Liver (tissue), 9 donors: Measurements from ENCODE around the gene RSPH4A. TPM values are rescaled to one million over a fixed set of nuclear protein-coding genes. Genes with fewer than 3 reads are reported as not detected.

Experiments
- DNase-seq: peaks from one replicate; pipeline ENCODE4 v3.0.0-alpha.2; 2017; ENCODE audit warnings: low spot score
- H3K27ac ChIP-seq, 2 donors: one replicate each; pipeline ENCODE4 v1.7.0; 2013; ENCODE audit warnings: inconsistent platforms in 2 of 2, low read length in 2 of 2, control low read depth in 1 of 2, low read depth in 1 of 2, mild to moderate bottlenecking in 1 of 2
- H3K27me3 ChIP-seq, 4 donors: one replicate each; pipeline versions ENCODE4 v1.6.1 to v1.7.0; 2013; ENCODE audit warnings: low read length in 3 of 4, inconsistent platforms in 1 of 4, mild to moderate bottlenecking in 1 of 4, moderate library complexity in 1 of 4; ENCODE audit not compliant: control insufficient read depth in 4 of 4, insufficient read depth in 4 of 4
- H3K36me3 ChIP-seq, 4 donors: one replicate each; pipeline versions ENCODE4 v1.6.1 to v1.7.0; 2013; ENCODE audit warnings: low read length in 3 of 4, mild to moderate bottlenecking in 3 of 4, low read depth in 1 of 4, moderate library complexity in 1 of 4; ENCODE audit not compliant: control insufficient read depth in 4 of 4, insufficient read depth in 3 of 4
- H3K4me1 ChIP-seq, 4 donors: one replicate each; pipeline versions ENCODE4 v1.6.1 to v1.7.0; 2013; ENCODE audit warnings: low read length in 3 of 4, mild to moderate bottlenecking in 3 of 4, moderate library complexity in 1 of 4; ENCODE audit not compliant: control insufficient read depth in 4 of 4, insufficient read depth in 4 of 4
- H3K4me3 ChIP-seq, 3 donors: one replicate each; pipeline versions ENCODE4 v1.6.1 to v1.7.0; 2013; ENCODE audit warnings: low read length in 3 of 3, control low read depth in 1 of 3, low read depth in 1 of 3, mild to moderate bottlenecking in 1 of 3
- H3K9ac ChIP-seq, 2 donors: one replicate each; pipeline ENCODE4 v1.7.0; 2013; ENCODE audit warnings: low read length in 2 of 2, mild to moderate bottlenecking in 2 of 2, moderate library complexity in 2 of 2, control low read depth in 1 of 2, low read depth in 1 of 2
- H3K9me3 ChIP-seq, 4 donors: one replicate each; pipeline versions ENCODE4 v1.6.1 to v1.7.0; 2013; ENCODE audit warnings: low read length in 3 of 4; ENCODE audit not compliant: control insufficient read depth in 4 of 4
- EGR1 ChIP-seq, 2 donors: IDR thresholded peaks; 2 replicates each; pipeline ENCODE4 v1.6.1; 2016 to 2018; ENCODE audit warnings: antibody characterized with exemption in 2 of 2, low read depth in 2 of 2
- FOXA1 ChIP-seq: IDR thresholded peaks from 2 replicates; pipeline ENCODE4 v1.6.1; 2016; ENCODE audit warnings: antibody characterized with exemption
- FOXA2 ChIP-seq: IDR thresholded peaks from 2 replicates; pipeline ENCODE4 v1.6.1; 2016; ENCODE audit warnings: antibody characterized with exemption
- HNF4G ChIP-seq: IDR thresholded peaks from 2 replicates; pipeline ENCODE4 v1.6.1; 2016; ENCODE audit warnings: antibody characterized with exemption
- JUND ChIP-seq, 2 donors: IDR thresholded peaks; 2 replicates each; pipeline ENCODE4 v1.6.1; 2016; ENCODE audit warnings: antibody characterized with exemption in 2 of 2
- MAX ChIP-seq: IDR thresholded peaks from 2 replicates; pipeline ENCODE4 v1.6.1; 2016; ENCODE audit warnings: antibody characterized with exemption
- NR2F2 ChIP-seq: IDR thresholded peaks from 2 replicates; pipeline ENCODE4 v1.6.1; 2016; ENCODE audit warnings: antibody characterized with exemption
- RAD21 ChIP-seq, 2 donors: IDR thresholded peaks; 2 replicates each; pipeline ENCODE4 v1.6.1; 2016; ENCODE audit warnings: antibody characterized with exemption in 2 of 2, mild to moderate bottlenecking in 2 of 2
- SP1 ChIP-seq: IDR thresholded peaks from 2 replicates; pipeline ENCODE4 v1.6.1; 2018; ENCODE audit warnings: antibody characterized with exemption, mild to moderate bottlenecking
- YY1 ChIP-seq: IDR thresholded peaks from 2 replicates; pipeline ENCODE4 v1.6.1; 2016; ENCODE audit warnings: antibody characterized with exemption, mild to moderate bottlenecking
- ZBTB33 ChIP-seq: IDR thresholded peaks from 2 replicates; pipeline ENCODE4 v1.6.1; 2016; ENCODE audit warnings: antibody characterized with exemption
- WGBS: extraction: QIAGEN DNeasy Blood & Tissue Kit; methylation state at CpG from one replicate; pipeline ENCODE4 v1.1.7; 2013; 5-methylcytosine and 5-hydroxymethylcytosine counted together
- polyA plus RNA-seq, 2 donors: library from polyadenylated mRNA; stranded (reverse) in 1 of 2; unstranded in 1 of 2; fragments of 200-250 nt in 1 of 2; fragments of >200 nt in 1 of 2; fragmentation: Nextera tagmentation in 1 of 2; extraction: Ambion mirVana in 1 of 2; gene quantifications; one replicate each; pipeline versions ENCODE4 v1.2.1 to v1.2.3, GENCODE V29; 2013 to 2015
- total RNA-seq, 2 donors: library from RNA; depleted of rRNA; stranded (reverse); fragments of >200 nt; gene quantifications; one replicate each; pipeline ENCODE4 v1.2.3, GENCODE V29; 2014
- donor health status: healthy.
- donor health status: healthy.
- donor health status: healthy.
- donor health status: healthy.
- donor health status: healthy.

Gene RSPH4A
- total RNA-seq (under 1 TPM in 1 of 2 donors, not detected in 1; 0.50 TPM), polyA plus RNA-seq (under 1 TPM; 0.06 to 0.10 TPM)

- WGBS, result 4% methylated on average over 29 of the region's 29 CpGs
- peaks cover 0 to 7% (median 0%) of the 10 kb centered on the region in 4 donors for H3K27me3 ChIP-seq
- DNase-seq, result peak; percentile 67
- no peak within 1 kb of the TSS for H3K27ac ChIP-seq
- no peaks in the 10 kb centered on the region for H3K36me3 ChIP-seq
- peak in 1 of 2 donors; percentile 27 for TF ChIP-seq RAD21 (IDR thresholded peaks at IDR 0.05)
- TF ChIP-seq FOXA2, result no peak
- peak; percentile 33 for TF ChIP-seq SP1
- no peaks in the 10 kb centered on the region for H3K9me3 ChIP-seq
- peaks cover 0 to 12% (median 9%) of the 10 kb centered on the region in 4 donors for H3K4me1 ChIP-seq
- peak within 1 kb of the TSS in 1 of 2 donors; percentile 47 for H3K9ac ChIP-seq
- peak within 1 kb of the TSS in 2 of 3 donors; percentile 1 to 31 for H3K4me3 ChIP-seq
Measured at GRCh38 chr6:116615937-116616736, at the start of gene RSPH4A. Gene RSPH4A (plus strand): TSS chr6:116616479. CDS start chr6:116616624, 145 bp downstream.

- no peak overlapping the region for H3K4me3 ChIP-seq
- no peak overlapping the region for H3K9ac ChIP-seq
- H3K27ac ChIP-seq, result no peak overlapping the region
- no peak for DNase-seq
- peaks cover 0 to 19% (median 14%) of the 10 kb centered on the region in 4 donors for H3K4me1 ChIP-seq
- H3K9me3 ChIP-seq, result no peaks in the 10 kb centered on the region
- TF ChIP-seq NR2F2, result no peak
- no peak for TF ChIP-seq HNF4G
- TF ChIP-seq FOXA1, result no peak
- TF ChIP-seq SP1, result no peak
- TF ChIP-seq ZBTB33, result no peak
- no peak for TF ChIP-seq MAX
- TF ChIP-seq YY1, result no peak
- no peak for TF ChIP-seq JUND (IDR thresholded peaks at IDR 0.05)
- peaks cover 0 to 3% (median 0%) of the 10 kb centered on the region in 4 donors for H3K27me3 ChIP-seq
- no peaks in the 10 kb centered on the region for H3K36me3 ChIP-seq
Measured at GRCh38 chr6:116568111-116568510, 48.2 kb upstream of the RSPH4A start.

GRCh38 chr6:116568821-116569755 is 47.2 kb upstream of the RSPH4A start:
- no peak for TF ChIP-seq JUND (IDR thresholded peaks at IDR 0.05)
- no peak for TF ChIP-seq EGR1 (IDR thresholded peaks at IDR 0.05; ENCODE audit: low read depth in 2 of 2)
- 76% methylated on average over 7 of the region's 7 CpGs for WGBS
- Histone ChIP-seq H3K4me3 (no peak overlapping the region), H3K9me3 (no peaks in the 10 kb centered on the region), H3K9ac (no peak overlapping the region), H3K4me1 (peaks cover 0 to 19% (median 16%) of the 10 kb centered on the region in 4 donors), H3K27ac (no peak overlapping the region), H3K27me3 (peaks cover 0 to 3% (median 0%) of the 10 kb centered on the region in 4 donors), H3K36me3 (peaks cover 0 to 2% (median 0%) of the 10 kb centered on the region in 4 donors)
- DNase-seq, result no peak
